Effector CD4-positive, alpha-beta T cell (primary cell): ENCODE measurements around the gene ARSH. TPM values are rescaled to one million over a fixed set of nuclear protein-coding genes. Genes with fewer than 3 reads are reported as not detected.
"Not testable (repeated sequence)": the region's sequence is repeated elsewhere in the genome, so short reads cannot be mapped to it uniquely, and the experiment has no call there.

Source experiments
- DNase-seq: peaks from one replicate; pipeline ENCODE4 v3.0.0-alpha.2; 2020
- total RNA-seq: gene quantifications from one replicate; lab custom pipeline; 2026; lab: John Stamatoyannopoulos, UW

The ARSH gene, protein sequence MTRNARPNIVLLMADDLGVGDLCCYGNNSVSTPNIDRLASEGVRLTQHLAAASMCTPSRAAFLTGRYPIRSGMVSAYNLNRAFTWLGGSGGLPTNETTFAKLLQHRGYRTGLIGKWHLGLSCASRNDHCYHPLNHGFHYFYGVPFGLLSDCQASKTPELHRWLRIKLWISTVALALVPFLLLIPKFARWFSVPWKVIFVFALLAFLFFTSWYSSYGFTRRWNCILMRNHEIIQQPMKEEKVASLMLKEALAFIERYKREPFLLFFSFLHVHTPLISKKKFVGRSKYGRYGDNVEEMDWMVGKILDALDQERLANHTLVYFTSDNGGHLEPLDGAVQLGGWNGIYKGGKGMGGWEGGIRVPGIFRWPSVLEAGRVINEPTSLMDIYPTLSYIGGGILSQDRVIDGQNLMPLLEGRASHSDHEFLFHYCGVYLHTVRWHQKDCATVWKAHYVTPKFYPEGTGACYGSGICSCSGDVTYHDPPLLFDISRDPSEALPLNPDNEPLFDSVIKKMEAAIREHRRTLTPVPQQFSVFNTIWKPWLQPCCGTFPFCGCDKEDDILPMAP
- not detected for total RNA-seq

DNA sequence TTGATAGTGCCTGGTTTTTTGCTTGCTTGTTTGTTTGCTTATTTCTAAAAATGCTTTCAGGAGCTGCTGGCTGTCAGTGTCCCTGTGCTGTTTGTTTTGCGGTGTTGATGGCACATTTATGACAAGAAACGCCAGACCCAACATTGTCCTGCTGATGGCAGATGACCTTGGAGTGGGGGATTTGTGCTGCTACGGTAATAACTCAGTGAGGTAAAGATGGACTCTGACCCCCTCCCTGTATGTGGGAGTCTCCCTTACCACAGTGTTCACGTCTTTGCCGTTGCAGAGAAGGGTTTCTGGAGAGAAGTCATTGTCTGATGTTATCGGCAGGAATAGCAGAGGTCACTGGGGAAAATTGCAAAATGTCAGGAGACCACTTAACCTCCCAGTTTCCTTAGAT is at the start of gene ARSH:
Gene ARSH (plus strand): TSS at position 52 of the 400 bp plus-strand sequence. CDS start 67 bp downstream, at position 119.
- DNase-seq = no peak

- no peak for DNase-seq
Observed at GRCh38 chrX:2958199-2958598, 48.1 kb upstream of the ARSH start.

DNA sequence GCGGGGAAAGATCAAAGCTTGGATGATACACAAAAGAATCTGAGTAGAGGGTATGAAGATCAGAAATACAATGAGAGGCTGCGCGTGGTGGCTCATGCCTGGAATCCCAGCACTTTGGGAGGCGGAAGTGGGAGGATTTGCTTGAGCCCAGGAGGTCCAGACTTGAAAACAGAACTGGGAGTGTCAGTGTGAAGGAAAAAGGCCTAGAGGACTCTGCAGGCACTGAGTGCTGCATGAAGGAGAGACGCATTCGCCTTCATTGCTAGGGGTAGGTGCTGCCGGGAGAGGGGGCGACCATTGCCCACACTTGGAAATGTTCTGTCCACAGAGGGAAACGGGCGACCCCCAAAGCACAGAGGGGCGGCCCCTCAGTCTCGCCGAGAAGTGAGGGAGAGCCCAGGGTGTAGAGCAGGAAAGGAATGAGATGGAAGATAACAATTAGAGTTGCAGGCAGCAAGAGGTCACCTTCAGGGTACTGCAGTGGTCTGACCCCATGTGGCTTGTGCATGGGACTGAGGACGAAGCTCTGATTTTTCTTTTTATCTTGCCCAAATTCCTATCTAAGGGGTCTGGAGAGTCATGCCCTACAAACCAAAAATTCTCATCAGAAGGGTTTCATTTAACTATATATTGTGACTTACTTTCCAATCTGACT is 45.4 kb upstream of the ARSH start:
- no peak for DNase-seq

DNA sequence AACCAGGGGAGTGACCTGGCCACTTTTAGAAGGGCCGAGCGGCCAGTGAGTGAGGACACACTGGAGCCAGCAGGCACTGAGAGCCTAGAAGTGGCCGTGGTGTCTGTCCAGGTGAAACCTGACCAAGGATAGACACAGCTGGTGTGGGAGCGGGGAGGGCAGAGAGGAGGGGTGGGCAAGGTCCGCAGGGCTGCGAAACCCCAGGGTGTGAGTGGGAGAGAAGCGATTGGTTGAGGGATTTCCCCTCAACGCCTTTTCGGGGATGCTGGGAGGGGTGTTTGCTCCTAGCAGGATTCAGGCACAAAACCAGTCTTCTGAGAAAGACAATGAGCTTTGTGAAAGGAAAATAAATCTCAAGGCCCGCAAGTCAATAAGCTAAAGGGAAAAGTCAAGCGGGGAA is 44.0 kb upstream of the ARSH start:
- DNase-seq = no peak

DNA sequence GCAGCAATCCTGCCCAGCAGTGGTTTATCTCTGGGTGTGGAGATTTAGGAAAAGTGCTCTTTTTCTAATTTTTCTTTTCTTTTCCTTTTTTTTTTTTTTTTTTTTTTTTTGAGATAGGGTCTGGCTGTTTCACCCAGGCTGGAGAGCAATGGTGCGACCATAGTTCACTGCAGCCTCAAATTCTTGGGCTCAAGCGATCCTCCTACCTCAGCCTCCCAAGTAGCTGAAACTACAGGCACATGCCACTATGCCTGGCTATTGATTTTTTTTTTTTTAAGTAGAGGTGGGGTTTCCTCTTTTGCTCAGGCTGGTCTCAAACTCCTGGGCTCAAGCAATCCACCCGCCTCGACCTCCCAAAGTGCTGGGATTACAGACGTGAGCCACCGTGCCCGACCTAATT is 42.9 kb upstream of the ARSH start:
- DNase-seq = not testable (repeated sequence)

DNA sequence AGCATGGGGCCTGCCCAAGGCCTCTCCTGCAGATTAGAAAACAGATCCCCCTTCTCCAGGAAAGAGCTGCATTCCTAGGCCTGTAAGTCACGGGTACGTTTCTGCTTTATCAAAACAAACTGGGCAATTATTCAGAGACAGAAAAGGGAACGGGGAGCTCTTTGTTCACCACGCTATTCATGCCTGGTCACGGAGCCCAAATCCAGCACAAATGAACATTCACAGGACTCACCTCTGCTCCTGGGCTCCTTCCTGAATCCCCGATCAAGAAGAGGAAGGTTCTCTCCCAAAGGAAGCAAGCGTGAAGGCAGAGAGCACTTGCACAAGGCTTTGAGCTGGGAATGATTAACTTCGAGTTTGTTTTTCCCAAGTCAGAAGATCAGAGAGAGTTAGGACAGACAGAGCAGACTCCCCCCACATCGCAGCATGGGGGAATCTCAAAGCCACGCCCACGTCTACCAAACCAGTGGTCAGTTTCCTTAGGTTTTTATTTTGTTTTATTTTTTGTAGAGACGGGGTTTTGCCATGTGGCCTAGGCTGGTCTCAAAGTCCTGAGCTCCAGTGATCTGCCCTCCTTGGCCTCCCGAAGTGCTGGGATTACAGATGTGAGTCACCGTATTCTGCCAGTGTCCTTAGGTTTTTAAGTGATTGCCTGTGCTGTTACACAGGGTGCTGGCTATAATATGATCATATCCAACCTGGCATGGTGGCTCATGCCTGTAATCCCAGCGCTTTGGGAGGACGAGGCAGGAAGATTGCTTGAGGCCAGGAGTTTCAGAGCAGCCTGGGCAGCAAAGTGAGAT is 42.2 kb upstream of the ARSH start:
- not testable (repeated sequence) for DNase-seq

DNA sequence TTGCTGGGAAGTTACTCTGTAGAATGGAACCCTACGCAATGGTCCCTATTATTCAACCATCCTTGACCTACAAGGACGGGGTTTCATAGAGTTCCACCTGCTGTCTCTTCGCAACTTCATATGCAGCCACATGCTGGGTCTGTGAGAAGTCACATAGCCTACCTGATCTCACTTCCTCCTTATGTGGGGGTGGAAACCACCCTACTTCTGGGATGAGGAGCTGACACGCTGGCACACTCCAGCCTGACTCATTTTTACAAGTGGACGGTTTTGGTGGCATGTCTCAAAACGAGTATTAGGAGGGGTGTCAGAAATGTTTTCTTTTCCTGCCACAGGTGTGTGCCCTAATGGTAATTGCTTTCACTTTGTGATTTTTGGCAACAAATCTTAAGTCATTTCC is 40.4 kb upstream of the ARSH start:
- no peak for DNase-seq

DNA sequence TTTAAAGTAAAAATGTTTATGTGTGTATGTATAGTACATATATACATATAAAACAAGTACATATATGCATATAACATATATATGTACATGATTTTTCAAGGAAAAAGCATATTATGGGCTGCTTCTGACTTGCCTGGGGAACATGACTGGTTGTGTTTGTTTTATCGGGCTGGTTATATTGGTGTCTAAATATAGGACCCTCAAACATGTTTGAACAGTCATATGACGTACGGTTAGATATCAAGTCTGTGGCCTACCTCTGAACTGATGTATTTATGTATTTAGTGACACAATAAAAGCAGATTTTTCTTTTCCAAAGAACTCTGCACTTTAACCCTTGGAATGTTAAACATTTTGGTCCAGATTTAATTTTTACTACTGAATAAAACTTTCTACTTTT is 39.3 kb upstream of the ARSH start:
- no peak for DNase-seq

DNA sequence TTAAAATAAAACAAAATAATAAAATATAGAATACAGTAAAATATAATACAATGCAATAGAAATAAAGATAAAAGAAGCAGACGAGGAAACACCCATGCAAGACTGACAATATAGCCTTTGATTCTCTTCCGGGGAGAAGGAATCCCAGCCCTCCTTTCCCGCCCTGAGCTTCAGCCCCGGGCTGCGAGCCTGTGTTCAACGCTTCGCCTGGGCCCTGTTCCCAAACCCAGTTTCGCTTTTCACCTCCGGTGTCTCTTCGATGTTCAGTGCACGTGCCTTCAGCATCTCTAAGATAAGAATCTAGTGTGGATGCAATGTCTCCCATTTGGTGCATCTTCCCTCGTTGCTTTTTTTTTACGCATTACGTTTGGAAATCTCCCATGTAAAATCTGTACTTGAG is 38.8 kb upstream of the ARSH start:
- DNase-seq = no peak

GRCh38 chrX:2967998-2968909 is 38.1 kb upstream of the ARSH start:
- DNase-seq = no peak

GRCh38 chrX:2969021-2969420 is 37.3 kb upstream of the ARSH start:
- no peak for DNase-seq

GRCh38 chrX:2972391-2972790 is 34.0 kb upstream of the ARSH start:
- no peak for DNase-seq

DNA sequence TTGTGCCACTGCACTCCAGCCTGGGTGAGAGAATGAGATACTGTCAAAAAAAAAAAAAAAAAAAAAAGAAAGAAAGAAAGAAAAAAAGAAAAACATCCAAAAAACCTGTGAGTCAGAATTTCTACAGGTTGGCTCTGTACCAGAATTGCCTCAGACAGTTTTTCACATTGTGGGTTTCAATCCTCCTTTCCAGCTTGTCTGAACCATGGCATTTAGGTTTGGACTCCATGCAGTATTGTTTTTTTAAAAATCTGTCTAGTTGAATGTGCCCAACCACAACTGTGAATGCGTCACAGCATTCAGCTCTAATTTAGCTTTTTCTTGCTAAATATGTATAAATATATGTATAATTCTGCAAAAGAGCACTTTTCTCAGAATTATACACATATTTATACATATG is 31.4 kb upstream of the ARSH start:
- no peak for DNase-seq

- DNase-seq = not testable (repeated sequence)
Observed at GRCh38 chrX:2978639-2979038, 27.7 kb upstream of the ARSH start.

GRCh38 chrX:2984342-2984741 is 22.0 kb upstream of the ARSH start:
- no peak for DNase-seq

GRCh38 chrX:2989565-2989964 is 16.8 kb upstream of the ARSH start:
- no peak for DNase-seq

- no peak for DNase-seq
Observed at GRCh38 chrX:3010532-3010931, 4.2 kb downstream of the ARSH start.

DNA sequence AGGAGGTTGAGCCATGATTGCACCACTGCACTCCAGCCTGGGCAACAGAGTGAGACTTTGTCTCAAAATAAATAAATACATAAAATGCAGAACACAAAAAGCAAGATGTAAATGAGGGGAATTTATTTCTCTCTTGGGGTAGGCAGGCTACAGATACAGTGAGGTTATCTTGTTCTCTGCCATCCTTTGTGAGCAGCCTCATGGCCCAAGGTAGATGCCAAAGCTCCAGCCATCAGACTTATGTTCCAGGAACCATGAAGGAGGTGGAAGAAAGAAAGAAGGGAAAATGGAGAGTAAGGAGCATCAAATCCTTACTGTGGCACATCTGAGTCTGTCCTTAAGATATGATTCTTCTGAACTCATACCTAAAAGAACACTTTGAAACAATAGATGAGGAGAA is 11.1 kb downstream of the ARSH start:
- no peak for DNase-seq

- no peak for DNase-seq
Observed at GRCh38 chrX:3024176-3024575, 17.8 kb downstream of the ARSH start.

GRCh38 chrX:3026074-3026815 is 19.9 kb downstream of the ARSH start:
- DNase-seq = no peak

GRCh38 chrX:3029129-3029528 is 22.8 kb downstream of the ARSH start:
- no peak for DNase-seq
